K562 (cell line): ENCODE data around the gene PEX11B. TPM values are rescaled to one million over a fixed set of nuclear protein-coding genes. Genes with fewer than 3 reads are reported as not detected.
A peak's percentile ranks its signal among the peaks of the same experiment; 100 is the strongest.

Experiments
- CBX5 ChIP-seq: IDR thresholded peaks from 2 replicates; pipeline ENCODE4 v1.6.1; 2014; ENCODE audit warnings: low read depth, borderline replicate concordance
- CREM ChIP-seq: IDR thresholded peaks from 2 replicates; pipeline ENCODE4 v1.6.1; 2014; ENCODE audit warnings: antibody characterized with exemption, low read depth
- HNRNPL ChIP-seq: fragments of 200-400 bp; formaldehyde crosslinking; IDR thresholded peaks from 2 replicates; pipeline ENCODE4 v1.6.1; 2017; ENCODE audit warnings: low read depth, mild to moderate bottlenecking, low read length
- KAT7 ChIP-seq: sonication (generic); formaldehyde crosslinking; IDR thresholded peaks from 2 replicates; pipeline ENCODE4 v1.8.0; 2022; ENCODE audit warnings: missing genetic modification reagents, mild to moderate bottlenecking, borderline replicate concordance
- MTA3 ChIP-seq: fragments of 450-650 bp; formaldehyde crosslinking; IDR thresholded peaks from 2 replicates; pipeline ENCODE4 v1.6.1; 2017; ENCODE audit warnings: mild to moderate bottlenecking, borderline replicate concordance
- NFIX ChIP-seq: fragments of 250-450 bp; sonication (Bioruptor Pico); IDR thresholded peaks from 2 replicates; pipeline ENCODE4 v1.4.0; 2020; ENCODE audit warnings: low read depth, mild to moderate bottlenecking, moderate library complexity
- NR0B1 ChIP-seq: fragments of 450-650 bp; IDR thresholded peaks from one replicate; pipeline ENCODE4 v1.6.1; 2018; ENCODE audit warnings: mild to moderate bottlenecking, moderate library complexity; ENCODE audit not compliant: partially characterized antibody
- PHB ChIP-seq: fragments of 250-450 bp; sonication (Bioruptor Pico); IDR thresholded peaks from 2 replicates; pipeline ENCODE4 v1.5.0; 2021
- PURB ChIP-seq: sonication (generic); formaldehyde crosslinking; IDR thresholded peaks from 2 replicates; pipeline ENCODE4 v1.9.0; 2021; ENCODE audit warnings: low read depth, mild to moderate bottlenecking, missing genetic modification reagents
- SPI1 ChIP-seq: IDR thresholded peaks from 2 replicates; pipeline ENCODE4 v1.6.1; 2011; ENCODE audit warnings: low read depth, low read length, control low read depth, borderline replicate concordance
- ZC3H11A ChIP-seq: IDR thresholded peaks from 2 replicates; pipeline ENCODE4 v1.6.1; 2012; ENCODE audit warnings: low read depth, low read length, improper control_type of control experiment
- ZNF239 ChIP-seq: fragments of 250-450 bp; sonication (Bioruptor Pico); IDR thresholded peaks from 2 replicates; pipeline ENCODE4 v1.4.0; 2020; ENCODE audit warnings: mild to moderate bottlenecking
- ZNF695 ChIP-seq: fragments of 450-650 bp; formaldehyde crosslinking; IDR thresholded peaks from 2 replicates; pipeline ENCODE4 v1.4.0; 2020; ENCODE audit warnings: mild to moderate bottlenecking, moderate library complexity
- ZNF766 ChIP-seq: fragments of 200-800 bp; sonication (Bioruptor generic); conservative IDR thresholded peaks from 2 replicates; pipeline ENCODE4 v1.6.1; 2016; ENCODE audit warnings: missing genetic modification characterization, missing compliant biosample characterization
- ZNF780A ChIP-seq: fragments of 250-450 bp; sonication (Bioruptor Pico); IDR thresholded peaks from 2 replicates; pipeline ENCODE4 v1.5.0; 2021; ENCODE audit warnings: mild to moderate bottlenecking
- polyA plus RNA-seq, 8 experiments: library from polyadenylated mRNA; depleted of rRNA in 4 of 8; stranded (reverse) in 5 of 8; unstranded in 3 of 8; fragments of >200 nt; fragmentation: Nextera tagmentation in 2 of 8; fragmentation: Illumina TruSeq in 1 of 8; extraction: Ambion mirVana in 2 of 8; extraction: Trizol in 1 of 8; gene quantifications; 2 replicates each; pipeline versions ENCODE4 v1.2.1 to v1.2.3, GENCODE V29; 2011 to 2014; ENCODE audit warnings: inconsistent platforms in 1 of 8, missing spikeins in 1 of 8
- total RNA-seq, 7 experiments: library from RNA; depleted of rRNA in 6 of 7; stranded (reverse); fragments of >200 nt in 6 of 7; fragmentation: Illumina TruSeq in 2 of 7; extraction: Trizol in 2 of 7; gene quantifications; 2 replicates each; pipeline versions ENCODE4 v1.2.1 to v1.2.3, GENCODE V29; 2011 to 2021; ENCODE audit warnings: low replicate concordance in 1 of 7
- TF ChIP-seq, protein P1 (sequence below): fragments of 450-650 bp; IDR thresholded peaks from 2 replicates; pipeline ENCODE4 v1.6.1; 2017; ENCODE audit warnings: antibody characterized with exemption, mild to moderate bottlenecking
- TF ChIP-seq, protein P2 (sequence below): fragments of 150-350 bp; conservative IDR thresholded peaks from 2 replicates; pipeline ENCODE4 v1.6.1; 2014; ENCODE audit warnings: low read length
- TF ChIP-seq, protein P3 (sequence below): fragments of 450-650 bp; formaldehyde crosslinking; conservative IDR thresholded peaks from 2 replicates; pipeline ENCODE4 v1.4.0; 2022; ENCODE audit warnings: mild to moderate bottlenecking, missing genetic modification characterization

The PEX11B gene
- total and polyA plus RNA-seq, 9 of the 15 experiments (the other 6 are each of a cell fraction or from before 2014, with no cell fraction given): 13.2 to 60.0 (median 21.7) TPM

- TF ChIP-seq, protein P1, sequence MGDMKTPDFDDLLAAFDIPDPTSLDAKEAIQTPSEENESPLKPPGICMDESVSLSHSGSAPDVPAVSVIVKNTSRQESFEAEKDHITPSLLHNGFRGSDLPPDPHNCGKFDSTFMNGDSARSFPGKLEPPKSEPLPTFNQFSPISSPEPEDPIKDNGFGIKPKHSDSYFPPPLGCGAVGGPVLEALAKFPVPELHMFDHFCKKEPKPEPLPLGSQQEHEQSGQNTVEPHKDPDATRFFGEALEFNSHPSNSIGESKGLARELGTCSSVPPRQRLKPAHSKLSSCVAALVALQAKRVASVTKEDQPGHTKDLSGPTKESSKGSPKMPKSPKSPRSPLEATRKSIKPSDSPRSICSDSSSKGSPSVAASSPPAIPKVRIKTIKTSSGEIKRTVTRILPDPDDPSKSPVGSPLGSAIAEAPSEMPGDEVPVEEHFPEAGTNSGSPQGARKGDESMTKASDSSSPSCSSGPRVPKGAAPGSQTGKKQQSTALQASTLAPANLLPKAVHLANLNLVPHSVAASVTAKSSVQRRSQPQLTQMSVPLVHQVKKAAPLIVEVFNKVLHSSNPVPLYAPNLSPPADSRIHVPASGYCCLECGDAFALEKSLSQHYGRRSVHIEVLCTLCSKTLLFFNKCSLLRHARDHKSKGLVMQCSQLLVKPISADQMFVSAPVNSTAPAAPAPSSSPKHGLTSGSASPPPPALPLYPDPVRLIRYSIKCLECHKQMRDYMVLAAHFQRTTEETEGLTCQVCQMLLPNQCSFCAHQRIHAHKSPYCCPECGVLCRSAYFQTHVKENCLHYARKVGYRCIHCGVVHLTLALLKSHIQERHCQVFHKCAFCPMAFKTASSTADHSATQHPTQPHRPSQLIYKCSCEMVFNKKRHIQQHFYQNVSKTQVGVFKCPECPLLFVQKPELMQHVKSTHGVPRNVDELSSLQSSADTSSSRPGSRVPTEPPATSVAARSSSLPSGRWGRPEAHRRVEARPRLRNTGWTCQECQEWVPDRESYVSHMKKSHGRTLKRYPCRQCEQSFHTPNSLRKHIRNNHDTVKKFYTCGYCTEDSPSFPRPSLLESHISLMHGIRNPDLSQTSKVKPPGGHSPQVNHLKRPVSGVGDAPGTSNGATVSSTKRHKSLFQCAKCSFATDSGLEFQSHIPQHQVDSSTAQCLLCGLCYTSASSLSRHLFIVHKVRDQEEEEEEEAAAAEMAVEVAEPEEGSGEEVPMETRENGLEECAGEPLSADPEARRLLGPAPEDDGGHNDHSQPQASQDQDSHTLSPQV: 0 out of 2 replicates have a peak, but pooled peaks have one; percentile 46
- TF ChIP-seq HNRNPL: no peak
- no peak for TF ChIP-seq PURB (CRISPR knock-in tag)
- peak; percentile 60; the same call in 1 of the 2 replicates for TF ChIP-seq SPI1
- TF ChIP-seq, protein P2, sequence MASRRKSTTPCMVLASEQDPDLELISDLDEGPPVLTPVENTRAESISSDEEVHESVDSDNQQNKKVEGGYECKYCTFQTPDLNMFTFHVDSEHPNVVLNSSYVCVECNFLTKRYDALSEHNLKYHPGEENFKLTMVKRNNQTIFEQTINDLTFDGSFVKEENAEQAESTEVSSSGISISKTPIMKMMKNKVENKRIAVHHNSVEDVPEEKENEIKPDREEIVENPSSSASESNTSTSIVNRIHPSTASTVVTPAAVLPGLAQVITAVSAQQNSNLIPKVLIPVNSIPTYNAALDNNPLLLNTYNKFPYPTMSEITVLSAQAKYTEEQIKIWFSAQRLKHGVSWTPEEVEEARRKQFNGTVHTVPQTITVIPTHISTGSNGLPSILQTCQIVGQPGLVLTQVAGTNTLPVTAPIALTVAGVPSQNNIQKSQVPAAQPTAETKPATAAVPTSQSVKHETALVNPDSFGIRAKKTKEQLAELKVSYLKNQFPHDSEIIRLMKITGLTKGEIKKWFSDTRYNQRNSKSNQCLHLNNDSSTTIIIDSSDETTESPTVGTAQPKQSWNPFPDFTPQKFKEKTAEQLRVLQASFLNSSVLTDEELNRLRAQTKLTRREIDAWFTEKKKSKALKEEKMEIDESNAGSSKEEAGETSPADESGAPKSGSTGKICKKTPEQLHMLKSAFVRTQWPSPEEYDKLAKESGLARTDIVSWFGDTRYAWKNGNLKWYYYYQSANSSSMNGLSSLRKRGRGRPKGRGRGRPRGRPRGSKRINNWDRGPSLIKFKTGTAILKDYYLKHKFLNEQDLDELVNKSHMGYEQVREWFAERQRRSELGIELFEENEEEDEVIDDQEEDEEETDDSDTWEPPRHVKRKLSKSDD: 0 out of 2 replicates have a peak, but pooled peaks have one; percentile 41
- TF ChIP-seq PHB (CRISPR knock-in tag): 0 out of 2 replicates have a peak, but pooled peaks have one; percentile 43
- no peak for TF ChIP-seq ZNF239 (CRISPR knock-in tag)
- TF ChIP-seq, protein P3, sequence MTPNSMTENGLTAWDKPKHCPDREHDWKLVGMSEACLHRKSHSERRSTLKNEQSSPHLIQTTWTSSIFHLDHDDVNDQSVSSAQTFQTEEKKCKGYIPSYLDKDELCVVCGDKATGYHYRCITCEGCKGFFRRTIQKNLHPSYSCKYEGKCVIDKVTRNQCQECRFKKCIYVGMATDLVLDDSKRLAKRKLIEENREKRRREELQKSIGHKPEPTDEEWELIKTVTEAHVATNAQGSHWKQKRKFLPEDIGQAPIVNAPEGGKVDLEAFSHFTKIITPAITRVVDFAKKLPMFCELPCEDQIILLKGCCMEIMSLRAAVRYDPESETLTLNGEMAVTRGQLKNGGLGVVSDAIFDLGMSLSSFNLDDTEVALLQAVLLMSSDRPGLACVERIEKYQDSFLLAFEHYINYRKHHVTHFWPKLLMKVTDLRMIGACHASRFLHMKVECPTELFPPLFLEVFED (CRISPR knock-in tag): 0 out of 2 replicates have a peak, but pooled peaks have one; percentile 49
- peak; percentile 40; the same call in 1 of the 2 replicates for TF ChIP-seq KAT7 (CRISPR knock-in tag)
- peak; percentile 74; the same call in 1 of the 2 replicates for TF ChIP-seq MTA3
- 0 out of 2 replicates have a peak, but pooled peaks have one; percentile 73 for TF ChIP-seq ZNF766 (CRISPR knock-in tag)
- TF ChIP-seq ZNF780A: no peak
- no peak for TF ChIP-seq CBX5
- no peak for TF ChIP-seq ZNF695
- TF ChIP-seq NFIX (CRISPR knock-in tag): no peak
- TF ChIP-seq CREM: peak; percentile 94
- TF ChIP-seq NR0B1: no peak
- peak; percentile 98 for TF ChIP-seq ZC3H11A
These were observed 8.8 kb upstream of the PEX11B start, which contains the start of gene RBM8A (continued) for GRCh38 chr1:145927063-145927886.
